Stomach smooth muscle (tissue), 2 donors: ENCODE results near the gene LSP1.

Experiments
- H3K27ac ChIP-seq: one replicate; pipeline ENCODE4 v1.7.0; 2013; ENCODE audit warnings: mild to moderate bottlenecking, low read length, inconsistent platforms
- H3K27me3 ChIP-seq, 2 donors: one replicate each; pipeline ENCODE4 v1.7.0; 2013; ENCODE audit warnings: low read length in 2 of 2; ENCODE audit not compliant: insufficient read depth in 2 of 2, control insufficient read depth in 1 of 2
- H3K36me3 ChIP-seq, 2 donors: one replicate each; pipeline ENCODE4 v1.7.0; 2013; ENCODE audit warnings: low read length in 2 of 2; ENCODE audit not compliant: control insufficient read depth in 2 of 2, insufficient read depth in 2 of 2
- H3K4me1 ChIP-seq: one replicate; pipeline ENCODE4 v1.7.0; 2013; ENCODE audit warnings: low read length; ENCODE audit not compliant: control insufficient read depth, insufficient read depth
- H3K4me3 ChIP-seq, 2 donors: one replicate each; pipeline ENCODE4 v1.7.0; 2013; ENCODE audit warnings: low read length in 2 of 2
- H3K9ac ChIP-seq, 2 donors: one replicate each; pipeline ENCODE4 v1.7.0; 2013; ENCODE audit warnings: low read length in 2 of 2, mild to moderate bottlenecking in 1 of 2
- H3K9me3 ChIP-seq, 2 donors: one replicate each; pipeline ENCODE4 v1.7.0; 2013; ENCODE audit warnings: low read length in 2 of 2; ENCODE audit not compliant: control insufficient read depth in 2 of 2
- donor health status: healthy.
- donor health status: Pancreatic carcinoma.

The LSP1 gene

DNA sequence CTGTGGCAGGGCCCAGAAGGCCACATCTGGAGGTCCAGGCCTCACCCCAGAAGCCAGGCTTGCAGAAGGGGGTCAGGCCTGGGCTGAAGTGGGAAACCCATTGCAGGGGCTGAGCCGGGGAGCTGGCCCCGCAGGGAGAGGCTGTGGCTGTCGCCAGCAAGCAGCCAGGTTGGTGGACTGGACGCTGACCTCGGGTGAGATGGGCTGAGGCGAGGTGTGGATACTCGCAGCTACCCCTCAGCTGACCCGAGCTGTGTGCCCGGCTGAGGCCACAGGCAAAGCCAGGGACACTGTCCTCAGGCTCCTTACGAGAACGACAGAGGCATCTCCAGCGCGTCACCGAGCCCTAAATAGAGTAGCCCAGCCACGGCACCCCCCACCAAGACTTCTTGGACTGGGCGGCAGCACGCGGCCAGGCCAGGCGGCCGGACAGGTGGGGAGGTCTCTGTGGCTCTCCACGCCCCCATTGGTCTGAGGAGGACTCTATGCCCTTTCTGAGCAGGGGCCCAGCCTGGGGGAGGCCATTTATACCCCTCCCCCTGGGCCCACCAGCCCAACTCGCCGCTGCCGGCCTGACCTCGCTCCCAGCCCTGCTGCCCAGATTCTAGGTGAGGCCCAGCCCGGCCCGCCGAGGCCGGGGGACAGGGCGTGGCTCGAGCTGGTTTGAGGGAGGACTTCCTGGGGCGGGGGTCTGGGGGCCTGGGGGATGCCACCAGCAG is 14.3 kb upstream of the LSP1 start, which contains the start of gene TNNI2:
TNNI2 (plus strand) TSS at position 556 of the 719 bp plus-strand sequence. CDS start 716 bp downstream, outside the sequence.
- Histone ChIP-seq H3K27me3 (no peaks in the 10 kb centered on the region), H3K9ac (no peak within 1 kb of the TSS), H3K4me1 (peaks cover 3% of the 10 kb centered on the region), H3K36me3 (no peaks in the 10 kb centered on the region), H3K9me3 (no peaks in the 10 kb centered on the region), H3K4me3 (no peak within 1 kb of the TSS), H3K27ac (no peak within 1 kb of the TSS)

DNA sequence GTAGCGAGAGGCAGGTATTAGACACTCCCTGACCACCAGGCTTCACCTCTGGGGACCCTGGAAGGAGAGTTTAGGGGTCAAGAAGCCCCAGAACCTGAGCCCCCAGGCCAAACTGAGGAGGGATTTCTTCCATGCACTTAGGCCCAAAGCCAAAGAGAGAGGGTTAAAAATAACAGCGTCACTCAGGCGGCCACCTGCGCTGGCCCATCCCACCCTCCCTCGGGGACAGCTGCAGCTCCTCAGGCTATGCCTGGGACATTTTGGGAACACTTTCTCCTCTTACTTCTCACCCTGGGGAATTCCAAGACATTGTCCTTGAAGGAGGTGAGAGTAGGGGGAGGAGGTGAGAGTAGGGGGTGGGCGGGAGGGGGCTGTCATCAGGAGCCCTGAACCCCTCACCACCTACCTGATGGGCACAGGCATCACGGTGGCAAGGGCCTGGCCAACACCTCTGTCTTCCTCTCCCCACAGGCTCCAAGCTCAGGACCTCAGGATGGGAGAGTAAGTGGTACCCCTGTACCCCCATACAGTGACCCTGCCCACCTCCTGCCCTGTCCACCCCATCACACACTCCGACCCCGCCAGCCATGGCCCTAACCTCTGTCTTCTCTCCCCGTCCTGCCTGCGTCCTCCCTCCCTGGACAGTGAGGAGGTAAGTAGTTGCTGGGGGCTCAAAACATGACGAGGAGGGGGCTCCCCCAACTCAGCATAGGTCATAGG is 13.5 kb upstream of the LSP1 start:
- H3K27ac ChIP-seq: no peak overlapping the region
- H3K9me3 ChIP-seq: no peaks in the 10 kb centered on the region
- H3K9ac ChIP-seq: no peak overlapping the region
- peaks cover 3% of the 10 kb centered on the region for H3K4me1 ChIP-seq
- H3K4me3 ChIP-seq: no peak overlapping the region
- no peaks in the 10 kb centered on the region for H3K27me3 ChIP-seq
- H3K36me3 ChIP-seq: no peaks in the 10 kb centered on the region

DNA sequence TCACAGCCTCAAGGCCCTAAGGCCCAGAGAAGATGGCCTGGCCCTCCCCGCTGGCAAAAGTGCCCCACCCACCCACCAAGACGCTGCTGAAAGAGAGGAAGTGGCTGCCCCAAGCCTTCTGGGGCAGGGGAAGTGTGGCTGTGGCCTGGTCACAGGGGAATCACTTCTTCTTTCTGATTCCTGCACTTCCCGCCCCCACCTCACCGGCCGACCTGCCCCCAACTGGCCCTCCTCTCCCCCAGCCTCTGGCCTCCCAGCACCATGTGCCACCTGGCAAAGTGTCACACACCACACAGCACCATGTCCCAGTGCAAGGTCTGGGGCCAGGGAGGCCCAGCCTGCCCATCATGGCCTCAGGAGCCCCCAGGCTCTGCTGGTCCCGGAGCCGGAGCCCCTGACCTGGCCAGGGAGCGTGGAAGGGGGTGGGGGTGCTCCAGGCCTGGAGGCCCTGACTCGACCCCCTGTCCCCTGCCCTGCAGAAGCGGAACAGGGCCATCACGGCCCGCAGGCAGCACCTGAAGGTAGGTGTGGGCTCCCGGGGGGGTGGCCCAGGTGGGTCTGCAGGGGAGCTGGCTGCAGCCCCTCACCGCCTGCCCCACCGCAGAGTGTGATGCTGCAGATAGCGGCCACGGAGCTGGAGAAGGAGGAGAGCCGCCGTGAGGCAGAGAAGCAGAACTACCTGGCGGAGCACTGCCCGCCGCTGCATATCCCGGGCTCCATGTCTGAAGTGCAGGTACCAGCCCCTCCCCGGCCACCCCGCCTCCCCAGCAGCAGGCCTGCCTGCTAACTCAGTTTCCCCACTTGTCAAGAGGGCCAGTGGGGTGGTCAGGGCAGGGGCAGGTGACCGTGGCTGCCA is 12.7 kb upstream of the LSP1 start:
- Histone ChIP-seq H3K4me1 (peaks cover 3% of the 10 kb centered on the region), H3K27me3 (no peaks in the 10 kb centered on the region), H3K9me3 (no peaks in the 10 kb centered on the region), H3K36me3 (no peaks in the 10 kb centered on the region), H3K9ac (no peak overlapping the region), H3K4me3 (no peak overlapping the region), H3K27ac (no peak overlapping the region)

DNA sequence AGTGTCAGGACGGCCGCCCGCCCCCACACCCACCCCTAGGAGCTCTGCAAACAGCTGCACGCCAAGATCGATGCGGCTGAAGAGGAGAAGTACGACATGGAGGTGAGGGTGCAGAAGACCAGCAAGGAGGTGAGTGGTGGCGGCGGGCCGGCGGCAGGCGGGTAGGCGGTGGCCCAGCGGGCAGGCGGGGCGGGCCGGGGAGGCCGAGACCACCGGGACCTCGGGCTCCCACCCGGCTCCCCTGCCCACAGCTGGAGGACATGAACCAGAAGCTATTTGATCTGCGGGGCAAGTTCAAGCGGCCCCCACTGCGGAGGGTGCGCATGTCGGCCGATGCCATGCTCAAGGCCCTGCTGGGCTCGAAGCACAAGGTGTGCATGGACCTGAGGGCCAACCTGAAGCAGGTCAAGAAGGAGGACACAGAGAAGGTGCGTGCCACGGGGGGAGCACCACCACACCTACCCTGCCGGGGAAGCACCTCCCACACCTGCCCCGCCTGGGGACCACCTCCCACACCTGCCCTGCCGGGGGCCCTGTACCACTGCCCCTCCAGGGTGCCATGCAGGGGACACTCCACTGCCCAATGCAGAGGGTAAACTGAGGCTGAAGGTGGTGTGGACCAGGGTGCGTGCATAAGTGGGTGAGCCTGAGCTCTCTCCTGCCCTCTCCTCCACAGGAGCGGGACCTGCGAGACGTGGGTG is 12.0 kb upstream of the LSP1 start:
- no peaks in the 10 kb centered on the region for H3K36me3 ChIP-seq
- no peaks in the 10 kb centered on the region for H3K27me3 ChIP-seq
- H3K9ac ChIP-seq: no peak overlapping the region
- no peak overlapping the region for H3K27ac ChIP-seq
- H3K4me1 ChIP-seq: peaks cover 3% of the 10 kb centered on the region
- no peak overlapping the region for H3K4me3 ChIP-seq
- no peaks in the 10 kb centered on the region for H3K9me3 ChIP-seq

DNA sequence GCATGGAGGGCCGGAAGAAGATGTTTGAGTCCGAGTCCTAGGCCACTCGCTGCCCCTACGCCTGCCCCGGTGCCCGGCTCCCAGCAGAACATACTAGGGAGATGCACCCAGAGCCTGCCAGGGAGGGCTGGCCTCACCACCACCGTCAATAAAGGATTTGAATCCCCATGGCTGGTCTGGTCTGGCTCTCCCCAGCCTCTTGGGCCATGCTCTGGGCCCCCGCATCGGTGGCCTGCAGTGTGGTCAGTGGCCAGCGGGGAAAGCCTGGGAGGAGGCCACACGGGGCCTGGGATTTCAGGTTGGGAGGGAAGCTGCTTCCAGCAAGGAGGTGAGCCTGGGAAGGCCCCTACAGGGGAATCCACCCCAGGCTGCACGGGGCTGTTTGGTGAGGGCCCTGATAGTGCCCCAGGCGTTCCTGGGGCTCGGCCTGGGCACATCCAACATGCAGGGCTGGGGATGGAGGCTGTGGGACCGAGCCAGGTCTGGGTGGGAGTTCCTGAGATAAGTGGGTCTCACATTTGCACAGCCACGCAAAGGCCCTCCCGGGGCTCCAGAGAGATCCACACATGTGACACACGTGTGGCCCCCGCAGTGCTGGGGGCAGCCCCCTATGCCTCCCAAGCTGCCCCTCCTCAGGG is 11.3 kb upstream of the LSP1 start:
- Histone ChIP-seq H3K9ac (no peak overlapping the region), H3K27me3 (no peaks in the 10 kb centered on the region), H3K36me3 (no peaks in the 10 kb centered on the region), H3K4me1 (peaks cover 3% of the 10 kb centered on the region), H3K27ac (no peak overlapping the region), H3K4me3 (no peak overlapping the region), H3K9me3 (no peaks in the 10 kb centered on the region)

DNA sequence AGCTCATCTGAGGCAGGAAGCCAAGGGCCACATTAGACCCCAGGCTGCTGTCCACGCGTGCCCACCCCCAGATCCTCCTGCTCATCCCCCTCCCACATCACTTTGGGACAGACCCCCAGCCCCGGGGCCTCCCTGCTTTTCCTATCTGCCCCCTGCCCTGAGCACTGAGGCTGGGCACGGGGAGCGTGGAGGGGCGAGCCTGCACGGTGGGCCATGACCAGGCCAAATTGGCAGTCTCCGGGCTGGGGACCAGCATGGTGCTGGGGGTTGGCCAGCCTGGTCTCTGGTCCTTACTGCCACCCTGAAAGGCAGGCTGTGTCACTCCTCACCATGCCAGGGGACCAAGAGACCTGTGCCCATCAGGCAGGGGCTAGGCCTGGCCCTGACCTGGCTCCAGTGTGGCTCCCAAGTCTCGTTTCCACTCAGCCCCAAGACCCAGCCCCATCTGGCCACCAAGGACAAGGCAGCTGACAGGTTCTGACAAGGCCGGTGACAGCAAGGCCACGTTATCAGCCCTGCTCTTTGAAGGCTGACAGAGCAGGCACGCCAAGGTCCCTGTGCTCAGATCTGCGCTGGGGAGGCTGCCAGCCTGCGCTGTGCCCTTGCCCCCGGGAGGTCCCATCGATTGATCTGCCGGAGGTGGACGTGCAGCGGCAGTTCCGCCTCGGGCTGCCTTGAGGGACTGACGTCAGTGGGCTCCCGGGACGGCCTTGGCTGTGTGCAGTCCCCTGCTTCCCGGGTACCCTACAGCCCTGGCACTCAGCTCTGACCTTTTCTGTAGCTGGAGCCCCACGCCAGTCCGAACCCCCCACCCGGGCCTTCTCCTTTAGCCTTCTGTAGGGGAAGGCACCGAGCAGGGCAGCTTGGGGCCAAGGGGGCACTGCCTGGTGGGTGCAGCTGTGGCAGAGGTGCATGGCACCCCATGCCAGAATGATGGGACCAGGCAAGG is 10.5 kb upstream of the LSP1 start:
- no peak overlapping the region for H3K4me3 ChIP-seq
- H3K27me3 ChIP-seq: no peaks in the 10 kb centered on the region
- H3K4me1 ChIP-seq: peaks cover 3% of the 10 kb centered on the region
- no peaks in the 10 kb centered on the region for H3K36me3 ChIP-seq
- no peak overlapping the region for H3K9ac ChIP-seq
- no peak overlapping the region for H3K27ac ChIP-seq
- no peaks in the 10 kb centered on the region for H3K9me3 ChIP-seq

DNA sequence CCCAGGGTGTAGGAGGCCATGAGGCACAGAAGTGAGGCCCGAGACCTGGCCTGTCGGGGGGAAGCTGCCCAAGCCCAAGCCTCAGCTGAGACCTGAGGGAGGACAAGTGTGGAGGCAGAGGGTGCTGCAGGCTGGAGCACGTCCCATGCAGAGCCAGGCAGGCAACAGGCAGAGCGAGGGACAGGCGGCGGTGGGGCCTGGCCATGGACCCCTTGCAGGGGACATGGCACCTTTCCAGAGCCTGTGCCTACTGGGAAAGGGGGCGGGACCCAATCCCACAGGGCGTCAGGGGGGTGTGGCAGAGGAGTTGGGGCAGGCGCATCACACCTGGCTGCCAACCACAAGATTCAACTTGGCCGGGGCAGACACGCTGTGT is 9.8 kb upstream of the LSP1 start:
- Histone ChIP-seq H3K36me3 (no peaks in the 10 kb centered on the region), H3K4me1 (peaks cover 3% of the 10 kb centered on the region), H3K27me3 (no peaks in the 10 kb centered on the region), H3K9ac (no peak overlapping the region), H3K9me3 (no peaks in the 10 kb centered on the region), H3K4me3 (no peak overlapping the region), H3K27ac (no peak overlapping the region)

DNA sequence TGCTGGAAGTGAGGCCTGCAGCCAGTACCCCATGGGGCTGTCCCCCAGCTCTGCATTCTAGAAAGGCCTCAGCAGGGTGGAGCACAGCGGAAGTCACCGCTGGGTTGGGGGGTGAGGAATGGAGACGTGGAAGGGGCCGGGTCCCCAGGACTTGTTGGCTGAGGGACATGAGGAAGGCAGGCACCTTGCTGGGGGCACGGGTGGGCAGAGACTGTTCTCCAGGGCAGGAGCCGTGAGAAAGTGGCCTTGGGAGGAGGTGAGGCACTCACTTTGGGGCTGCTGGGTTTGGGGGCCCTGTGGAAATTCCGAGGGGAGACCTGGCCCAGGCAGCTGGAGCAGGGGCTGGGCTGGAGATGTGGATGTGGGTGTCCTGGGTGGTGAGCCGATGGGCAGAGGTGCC is 9.1 kb upstream of the LSP1 start:
- no peak overlapping the region for H3K4me3 ChIP-seq
- no peaks in the 10 kb centered on the region for H3K27me3 ChIP-seq
- no peaks in the 10 kb centered on the region for H3K36me3 ChIP-seq
- H3K4me1 ChIP-seq: no peaks in the 10 kb centered on the region
- H3K9ac ChIP-seq: no peak overlapping the region
- no peaks in the 10 kb centered on the region for H3K9me3 ChIP-seq
- H3K27ac ChIP-seq: no peak overlapping the region

DNA sequence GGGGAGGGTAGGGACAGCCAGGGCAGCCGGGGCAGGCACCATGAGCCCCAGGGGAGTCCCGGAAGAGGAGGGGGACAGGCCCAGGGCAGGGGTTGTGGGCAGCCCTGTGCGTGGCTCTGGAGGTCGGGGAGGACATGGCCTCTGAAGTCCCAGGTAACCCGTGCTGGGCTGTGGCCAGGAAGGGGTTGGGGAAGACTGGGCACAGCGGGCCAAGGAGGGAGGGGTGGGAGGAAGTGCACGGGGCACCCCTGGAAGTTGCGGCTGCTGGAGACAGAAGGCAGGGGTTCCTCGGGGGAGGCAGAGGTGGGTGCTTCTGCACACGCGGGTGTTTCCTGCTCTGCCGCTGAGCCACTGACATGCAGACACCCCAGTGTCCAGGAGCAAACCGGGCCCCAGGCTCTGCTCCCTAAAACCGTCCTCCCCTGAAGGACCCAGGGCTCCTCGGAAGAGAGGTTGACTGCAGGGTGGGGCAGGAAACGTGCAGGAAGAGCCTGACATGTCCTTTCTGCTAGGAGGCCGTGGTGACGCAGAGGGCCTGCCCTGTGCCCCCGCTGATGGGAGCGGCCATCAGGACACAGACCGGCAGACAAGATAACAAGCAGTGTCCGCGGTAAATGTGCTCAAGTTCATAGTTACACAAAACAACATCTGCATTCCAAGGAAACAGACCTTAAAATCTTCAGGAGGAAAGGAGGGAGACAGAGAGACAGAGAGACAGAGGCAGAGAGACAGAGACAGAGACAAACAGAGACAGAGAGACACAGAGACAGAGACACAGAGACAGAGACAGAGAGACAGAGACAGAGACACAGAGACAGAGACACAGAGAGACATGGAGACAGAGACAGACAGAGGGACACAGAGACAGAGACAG is 8.4 kb upstream of the LSP1 start:
- Histone ChIP-seq H3K9me3 (no peaks in the 10 kb centered on the region), H3K4me3 (no peak overlapping the region), H3K27me3 (no peaks in the 10 kb centered on the region), H3K36me3 (no peaks in the 10 kb centered on the region), H3K9ac (no peak overlapping the region), H3K27ac (no peak overlapping the region), H3K4me1 (no peaks in the 10 kb centered on the region)
